Putamen (tissue), 1 donor: ENCODE measurements around the gene SETDB2.

Experiments used
- DNase-seq: peaks from one replicate; pipeline ENCODE4 v3.0.0-alpha.2; 2016; ENCODE audit warnings: low spot score

Gene SETDB2

GRCh38 chr13:49536144-49536873 is 92.2 kb downstream of the SETDB2 start:
- no peak for DNase-seq

GRCh38 chr13:49538404-49538803 is 94.3 kb downstream of the SETDB2 start:
- DNase-seq = no peak

- no peak for DNase-seq
These were observed 95.2 kb downstream of the SETDB2 start for GRCh38 chr13:49539313-49539712.

- no peak for DNase-seq
These were observed 95.7 kb downstream of the SETDB2 start for GRCh38 chr13:49539746-49540145.

- no peak for DNase-seq
These were observed 96.5 kb downstream of the SETDB2 start for GRCh38 chr13:49540552-49540951.

- DNase-seq = no peak
These were observed 99.6 kb downstream of the SETDB2 start for GRCh38 chr13:49543656-49544055.
